ENCODE results near the gene PPP4R1. TPM values are rescaled to one million over a fixed set of nuclear protein-coding genes. Genes with fewer than 3 reads are reported as not detected.

Gene PPP4R1
- total RNA-seq, 1 donor from 2014 or later = 132 TPM

DNA sequence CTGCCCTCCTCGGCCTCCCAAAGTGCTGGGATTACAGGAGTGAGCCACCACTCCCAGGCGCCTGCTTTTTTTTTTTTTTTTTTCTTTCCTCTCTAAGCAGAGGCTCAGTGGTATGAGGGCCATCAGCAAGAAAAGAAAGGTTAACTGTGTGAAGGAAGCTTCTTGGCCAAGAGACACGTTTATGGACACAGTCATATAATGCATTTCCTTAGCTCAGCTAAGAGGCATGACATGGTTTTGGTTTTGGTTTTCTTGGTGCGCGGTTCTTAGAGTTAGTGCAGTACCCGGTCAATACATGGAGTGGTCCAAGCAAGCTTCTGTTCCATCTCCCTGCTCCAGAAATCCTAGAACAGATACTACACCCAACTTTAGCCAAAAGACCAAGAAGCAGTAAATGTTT lies 96.5 kb downstream of the PPP4R1 start:
- Mint-ChIP-seq H3K4me1 (ENCODE audit: low read depth, unreplicated experiment) (peaks cover 6% of the 10 kb centered on the region), H3K9me3 (ENCODE audit: unreplicated experiment) (peaks cover 2% of the 10 kb centered on the region), H3K27ac (ENCODE audit: unreplicated experiment) (no peak overlapping the region), H3K4me3 (ENCODE audit: unreplicated experiment) (no peak overlapping the region), H3K36me3 (ENCODE audit: low read depth, unreplicated experiment) (peaks cover 12% of the 10 kb centered on the region), H3K27me3 (ENCODE audit: low read depth, unreplicated experiment) (no peaks in the 10 kb centered on the region)
- no peaks in the 10 kb centered on the region for H3K9me3 ChIP-seq (ENCODE audit: insufficient read depth, low read depth, low read length)
- DNase-seq (ENCODE audit: low read depth) (no peak), FAIRE-seq (no peak)
- H3K4me3 ChIP-seq (ENCODE audit: insufficient read depth, low read depth, low read length) = no peak overlapping the region
- no peak overlapping the region for H3K9ac ChIP-seq (ENCODE audit: low read length)
- H3K36me3 ChIP-seq (ENCODE audit: insufficient read depth, low read length) = peaks cover 7% of the 10 kb centered on the region
- TF ChIP-seq EZH2 (IDR thresholded peaks at IDR 0.05; ENCODE audit: insufficient read depth, low read length) = no peak
- no peak overlapping the region for H3K27ac ChIP-seq (ENCODE audit: low read depth, low read length)
- H3K4me1 ChIP-seq (ENCODE audit: insufficient read depth, low read length) = peaks cover 7% of the 10 kb centered on the region
- no peak overlapping the region for H3K4me2 ChIP-seq (ENCODE audit: low read length)
- H3K79me2 ChIP-seq (ENCODE audit: insufficient read depth, low read length) = peaks cover 2% of the 10 kb centered on the region
- H2AFZ ChIP-seq (ENCODE audit: low read depth, low read length) = no peak overlapping the region
- H3K27me3 ChIP-seq (ENCODE audit: insufficient read depth, low read length) = no peaks in the 10 kb centered on the region
- peaks cover 16% of the 10 kb centered on the region for H4K20me1 ChIP-seq (ENCODE audit: insufficient read depth, low read length)

DNA sequence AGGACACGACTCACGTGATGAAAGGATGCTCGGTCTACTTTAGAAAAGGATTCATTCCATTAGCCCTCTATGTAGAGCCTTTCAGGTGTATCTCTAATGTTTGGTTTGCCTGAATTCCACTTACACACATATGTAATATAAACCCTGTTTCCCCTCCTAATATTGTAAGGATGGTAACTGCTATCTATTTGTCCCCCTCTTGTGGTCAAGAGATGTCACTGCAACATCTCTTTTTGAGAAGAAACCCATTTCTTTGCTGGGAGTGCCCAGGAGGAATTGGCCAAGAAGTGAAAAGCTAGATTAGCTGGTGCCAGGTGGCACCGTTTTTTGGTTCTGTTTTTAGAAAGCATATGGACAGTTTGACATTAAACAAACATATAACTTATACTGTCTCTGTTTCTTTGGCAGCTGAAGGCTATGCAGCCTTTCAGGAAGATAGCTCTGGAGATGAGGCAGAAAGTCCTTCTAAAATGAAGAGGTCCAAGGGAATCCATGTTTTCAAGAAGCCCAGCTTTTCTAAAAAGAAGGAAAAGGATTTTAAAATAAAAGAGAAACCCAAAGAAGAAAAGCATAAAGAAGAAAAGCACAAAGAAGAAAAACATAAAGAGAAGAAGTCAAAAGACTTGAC lies 97.8 kb downstream of the PPP4R1 start:
- DNase-seq (ENCODE audit: low read depth) (peak; percentile 14), FAIRE-seq (peak; percentile 69)
- H3K4me2 ChIP-seq (ENCODE audit: low read length) = no peak overlapping the region
- peaks cover 16% of the 10 kb centered on the region for H4K20me1 ChIP-seq (ENCODE audit: insufficient read depth, low read length)
- H3K4me1 ChIP-seq (ENCODE audit: insufficient read depth, low read length) = peaks cover 7% of the 10 kb centered on the region
- peaks cover 6% of the 10 kb centered on the region for H3K4me1 Mint-ChIP-seq (ENCODE audit: low read depth, unreplicated experiment)
- H3K36me3 ChIP-seq (ENCODE audit: insufficient read depth, low read length) = peaks cover 3% of the 10 kb centered on the region
- TF ChIP-seq, protein P1, sequence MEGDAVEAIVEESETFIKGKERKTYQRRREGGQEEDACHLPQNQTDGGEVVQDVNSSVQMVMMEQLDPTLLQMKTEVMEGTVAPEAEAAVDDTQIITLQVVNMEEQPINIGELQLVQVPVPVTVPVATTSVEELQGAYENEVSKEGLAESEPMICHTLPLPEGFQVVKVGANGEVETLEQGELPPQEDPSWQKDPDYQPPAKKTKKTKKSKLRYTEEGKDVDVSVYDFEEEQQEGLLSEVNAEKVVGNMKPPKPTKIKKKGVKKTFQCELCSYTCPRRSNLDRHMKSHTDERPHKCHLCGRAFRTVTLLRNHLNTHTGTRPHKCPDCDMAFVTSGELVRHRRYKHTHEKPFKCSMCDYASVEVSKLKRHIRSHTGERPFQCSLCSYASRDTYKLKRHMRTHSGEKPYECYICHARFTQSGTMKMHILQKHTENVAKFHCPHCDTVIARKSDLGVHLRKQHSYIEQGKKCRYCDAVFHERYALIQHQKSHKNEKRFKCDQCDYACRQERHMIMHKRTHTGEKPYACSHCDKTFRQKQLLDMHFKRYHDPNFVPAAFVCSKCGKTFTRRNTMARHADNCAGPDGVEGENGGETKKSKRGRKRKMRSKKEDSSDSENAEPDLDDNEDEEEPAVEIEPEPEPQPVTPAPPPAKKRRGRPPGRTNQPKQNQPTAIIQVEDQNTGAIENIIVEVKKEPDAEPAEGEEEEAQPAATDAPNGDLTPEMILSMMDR (IDR thresholded peaks at IDR 0.05; ENCODE audit: insufficient read depth, low read depth, low read length) = peak; percentile 93
- TF ChIP-seq EZH2 (IDR thresholded peaks at IDR 0.05; ENCODE audit: insufficient read depth, low read length) = no peak
- H3K27ac Mint-ChIP-seq (ENCODE audit: unreplicated experiment) = no peak overlapping the region
- peaks cover under 1% of the 10 kb centered on the region for H3K36me3 Mint-ChIP-seq (ENCODE audit: low read depth, unreplicated experiment)
- H3K27me3 ChIP-seq (ENCODE audit: insufficient read depth, low read length) = no peaks in the 10 kb centered on the region
- H3K27ac ChIP-seq (ENCODE audit: low read depth, low read length) = no peak overlapping the region
- no peak overlapping the region for H3K9ac ChIP-seq (ENCODE audit: low read length)
- H3K9me3 ChIP-seq (ENCODE audit: insufficient read depth, low read depth, low read length) = no peaks in the 10 kb centered on the region
- H2AFZ ChIP-seq (ENCODE audit: low read depth, low read length) = no peak overlapping the region
- no peaks in the 10 kb centered on the region for H3K27me3 Mint-ChIP-seq (ENCODE audit: low read depth, unreplicated experiment)
- H3K79me2 ChIP-seq (ENCODE audit: insufficient read depth, low read length) = peaks cover 7% of the 10 kb centered on the region
- no peak overlapping the region for H3K4me3 Mint-ChIP-seq (ENCODE audit: unreplicated experiment)
- H3K4me3 ChIP-seq (ENCODE audit: insufficient read depth, low read depth, low read length) = no peak overlapping the region
- H3K9me3 Mint-ChIP-seq (ENCODE audit: unreplicated experiment) = no peaks in the 10 kb centered on the region

DNA sequence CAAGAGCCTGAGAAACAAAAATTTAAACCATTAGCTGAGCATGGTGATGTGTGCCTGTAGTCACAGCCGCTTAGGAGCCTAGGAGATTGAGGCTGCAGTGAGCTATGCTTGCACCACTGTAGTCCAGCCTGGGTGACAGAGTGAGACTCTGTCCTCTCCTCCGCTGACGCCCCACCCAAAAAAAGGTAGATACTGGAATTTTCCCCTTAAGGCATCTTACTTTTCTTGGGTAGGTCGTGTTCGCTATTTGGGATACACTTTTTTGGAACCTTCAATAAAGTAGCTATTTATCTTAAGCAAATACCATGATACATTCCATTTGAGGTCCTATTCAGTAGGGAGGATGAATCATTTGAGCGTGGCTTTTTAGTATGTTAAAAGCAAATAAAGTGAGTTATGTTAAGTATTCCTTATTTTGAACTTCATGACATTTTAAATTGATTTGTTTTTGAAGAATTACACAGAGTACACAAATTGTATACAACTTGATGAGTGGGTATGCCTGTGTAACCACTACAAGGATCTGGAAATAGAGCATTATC lies 100.3 kb downstream of the PPP4R1 start:
- Histone ChIP-seq H3K4me2 (ENCODE audit: low read length) (peak overlapping the region; percentile 74), H3K9ac (ENCODE audit: low read length) (no peak overlapping the region), H3K4me3 (ENCODE audit: insufficient read depth, low read depth, low read length) (no peak overlapping the region), H3K9me3 (ENCODE audit: insufficient read depth, low read depth, low read length) (no peaks in the 10 kb centered on the region), H3K4me1 (ENCODE audit: insufficient read depth, low read length) (peaks cover 7% of the 10 kb centered on the region), H3K79me2 (ENCODE audit: insufficient read depth, low read length) (peaks cover 24% of the 10 kb centered on the region), H3K27ac (ENCODE audit: low read depth, low read length) (peak overlapping the region; percentile 9), H2AFZ (ENCODE audit: low read depth, low read length) (no peak overlapping the region), H3K36me3 (ENCODE audit: insufficient read depth, low read length) (peaks cover 3% of the 10 kb centered on the region), H4K20me1 (ENCODE audit: insufficient read depth, low read length) (peaks cover 17% of the 10 kb centered on the region), H3K27me3 (ENCODE audit: insufficient read depth, low read length) (no peaks in the 10 kb centered on the region)
- Mint-ChIP-seq H3K9me3 (ENCODE audit: unreplicated experiment) (no peaks in the 10 kb centered on the region), H3K36me3 (ENCODE audit: low read depth, unreplicated experiment) (no peaks in the 10 kb centered on the region), H3K27ac (ENCODE audit: unreplicated experiment) (peak overlapping the region; percentile 58), H3K4me1 (ENCODE audit: low read depth, unreplicated experiment) (peaks cover 6% of the 10 kb centered on the region), H3K27me3 (ENCODE audit: low read depth, unreplicated experiment) (no peaks in the 10 kb centered on the region), H3K4me3 (ENCODE audit: unreplicated experiment) (no peak overlapping the region)
- DNase-seq (ENCODE audit: low read depth) (peak; percentile 84), FAIRE-seq (peak; percentile 85)
- TF ChIP-seq EZH2 (IDR thresholded peaks at IDR 0.05; ENCODE audit: insufficient read depth, low read length) = no peak
- TF ChIP-seq, protein P1 (IDR thresholded peaks at IDR 0.05; ENCODE audit: insufficient read depth, low read depth, low read length) = no peak

Data from astrocyte (in vitro differentiated cells and primary cell).